Amniotic stem cell (primary cell): Measurements from ENCODE around the gene TAF3.
"Not testable (repeated sequence)": the region's sequence is repeated elsewhere in the genome, so short reads cannot be mapped to it uniquely, and the experiment has no call there.

Experiments
- DNase-seq: peaks from one replicate; lab custom pipeline; 2025; lab: John Stamatoyannopoulos, UW

TAF3 gene, protein sequence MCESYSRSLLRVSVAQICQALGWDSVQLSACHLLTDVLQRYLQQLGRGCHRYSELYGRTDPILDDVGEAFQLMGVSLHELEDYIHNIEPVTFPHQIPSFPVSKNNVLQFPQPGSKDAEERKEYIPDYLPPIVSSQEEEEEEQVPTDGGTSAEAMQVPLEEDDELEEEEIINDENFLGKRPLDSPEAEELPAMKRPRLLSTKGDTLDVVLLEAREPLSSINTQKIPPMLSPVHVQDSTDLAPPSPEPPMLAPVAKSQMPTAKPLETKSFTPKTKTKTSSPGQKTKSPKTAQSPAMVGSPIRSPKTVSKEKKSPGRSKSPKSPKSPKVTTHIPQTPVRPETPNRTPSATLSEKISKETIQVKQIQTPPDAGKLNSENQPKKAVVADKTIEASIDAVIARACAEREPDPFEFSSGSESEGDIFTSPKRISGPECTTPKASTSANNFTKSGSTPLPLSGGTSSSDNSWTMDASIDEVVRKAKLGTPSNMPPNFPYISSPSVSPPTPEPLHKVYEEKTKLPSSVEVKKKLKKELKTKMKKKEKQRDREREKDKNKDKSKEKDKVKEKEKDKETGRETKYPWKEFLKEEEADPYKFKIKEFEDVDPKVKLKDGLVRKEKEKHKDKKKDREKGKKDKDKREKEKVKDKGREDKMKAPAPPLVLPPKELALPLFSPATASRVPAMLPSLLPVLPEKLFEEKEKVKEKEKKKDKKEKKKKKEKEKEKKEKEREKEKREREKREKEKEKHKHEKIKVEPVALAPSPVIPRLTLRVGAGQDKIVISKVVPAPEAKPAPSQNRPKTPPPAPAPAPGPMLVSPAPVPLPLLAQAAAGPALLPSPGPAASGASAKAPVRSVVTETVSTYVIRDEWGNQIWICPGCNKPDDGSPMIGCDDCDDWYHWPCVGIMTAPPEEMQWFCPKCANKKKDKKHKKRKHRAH

DNA sequence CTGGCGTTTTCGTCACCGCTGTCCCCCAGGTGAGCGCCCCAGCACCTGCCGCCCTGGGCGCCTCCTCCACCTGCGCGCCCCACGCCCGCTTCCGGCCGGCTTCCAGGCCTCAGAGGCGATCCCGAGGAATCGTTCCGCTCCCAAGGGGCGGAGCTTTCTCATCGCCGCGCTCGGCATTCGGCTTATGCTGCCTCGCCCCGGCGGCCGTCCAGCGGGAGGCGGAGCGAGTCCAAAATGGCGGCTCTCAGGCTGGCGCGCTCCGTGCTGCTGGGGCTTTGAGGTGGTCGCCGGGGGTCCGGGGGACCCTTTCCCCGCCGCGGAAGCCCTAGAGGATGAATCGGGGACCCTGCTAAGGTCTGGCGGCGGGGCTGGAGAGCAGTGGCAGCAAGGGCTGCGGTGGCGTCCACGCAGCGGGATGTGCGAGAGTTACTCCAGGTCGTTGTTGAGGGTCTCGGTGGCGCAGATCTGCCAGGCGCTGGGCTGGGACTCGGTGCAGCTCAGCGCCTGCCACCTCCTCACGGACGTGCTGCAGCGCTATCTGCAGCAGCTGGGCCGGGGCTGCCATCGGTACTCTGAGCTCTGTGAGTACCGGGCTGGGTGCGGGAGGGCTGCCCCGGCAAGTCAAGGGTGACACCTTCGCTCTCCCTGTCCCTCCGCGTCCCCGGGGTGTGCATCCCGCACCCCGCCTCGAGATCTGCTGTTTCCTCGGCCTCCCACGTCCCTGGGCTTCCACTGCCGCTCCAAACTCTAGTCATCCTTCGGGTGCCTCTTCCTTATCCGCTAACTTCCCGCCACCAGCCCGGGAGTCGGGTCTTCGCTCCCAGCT is at the start of gene TAF3:
Gene TAF3, plus strand, starts transcription at position 211 of the 826 bp plus-strand sequence. Its CDS starts 205 bp downstream, at position 416.
- peak; percentile 84 for DNase-seq

DNA sequence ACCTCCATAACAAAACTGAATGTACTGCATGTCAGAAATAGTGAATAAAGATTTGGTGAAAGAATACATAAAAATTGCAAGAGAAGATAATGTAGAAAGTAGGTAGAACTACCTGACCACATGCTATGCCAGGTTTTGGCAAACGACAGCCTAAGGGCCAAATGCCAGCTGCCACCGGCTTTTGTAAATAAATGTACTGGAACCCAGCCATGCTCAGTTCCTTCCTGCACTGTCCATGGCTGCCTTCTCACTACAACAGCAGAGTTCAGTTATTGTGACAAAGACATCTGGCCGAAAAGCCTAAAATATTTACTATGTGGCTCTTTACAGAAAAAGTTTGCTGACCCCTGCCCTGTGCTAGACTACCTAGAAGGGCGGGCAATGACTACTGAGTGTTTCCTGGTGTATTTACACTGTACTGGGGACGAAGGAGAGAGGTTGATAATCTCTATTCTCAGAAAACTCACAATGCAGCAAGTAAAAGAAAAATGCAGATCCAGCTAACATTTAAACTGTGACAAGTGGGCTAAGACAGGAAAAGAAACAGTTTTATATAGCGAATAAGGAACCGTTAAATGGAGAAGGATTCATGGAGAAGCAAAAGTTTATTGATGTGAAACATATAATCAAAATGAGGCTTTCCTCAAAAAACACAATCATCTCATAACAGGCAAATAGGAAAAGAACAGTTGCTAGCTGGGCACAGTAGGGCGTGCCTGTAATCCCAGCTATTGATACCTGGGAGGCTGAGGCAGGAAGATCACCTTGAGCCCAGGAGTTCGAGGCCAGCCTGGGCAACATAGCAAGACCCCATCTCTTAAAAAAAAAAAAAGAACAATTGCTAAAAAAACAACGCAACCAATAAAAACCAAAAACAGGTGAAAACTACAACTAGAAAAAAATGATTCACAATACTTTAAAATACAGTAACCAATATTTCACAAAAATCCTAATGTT is 44.2 kb upstream of the TAF3 start:
- DNase-seq, result no peak

DNA sequence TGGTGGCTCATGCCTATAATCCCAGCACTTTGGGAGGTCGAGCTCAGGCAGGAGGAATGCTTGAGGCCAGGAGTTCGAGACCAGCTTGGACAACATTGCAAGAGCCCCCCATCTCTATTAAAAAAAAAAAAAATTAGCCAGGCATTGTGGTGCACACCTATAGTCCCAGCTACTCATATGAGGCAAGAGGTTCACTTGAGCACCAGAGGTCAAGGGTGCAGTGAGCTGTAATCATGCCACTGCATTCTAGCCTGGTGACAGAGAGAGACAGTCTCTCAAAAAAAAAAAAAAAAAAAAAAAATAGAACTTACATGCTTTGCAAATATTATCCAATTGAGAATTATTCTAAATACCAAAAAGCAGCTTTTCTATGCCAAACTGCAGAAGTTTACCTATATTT is 41.5 kb upstream of the TAF3 start:
- DNase-seq, result no peak

DNA sequence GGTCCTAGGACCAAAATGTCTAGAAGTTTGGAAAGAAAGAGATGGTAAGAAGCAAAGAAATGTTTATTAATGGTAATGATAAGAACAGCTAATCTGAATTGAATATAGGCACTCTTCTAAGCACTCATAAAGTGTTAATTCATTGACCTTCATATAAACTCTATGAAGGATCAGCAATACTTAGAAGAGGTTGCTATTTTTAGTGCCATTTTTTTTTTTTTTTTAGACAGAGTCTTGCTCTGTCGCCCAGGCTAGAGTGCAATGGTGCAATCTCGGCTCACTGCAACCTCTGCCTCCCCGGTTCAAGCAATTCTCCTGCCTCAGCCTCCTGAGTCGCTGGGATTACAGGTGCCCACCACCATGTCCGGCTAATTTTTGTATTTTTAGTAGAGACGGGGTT is 36.1 kb upstream of the TAF3 start:
- DNase-seq, result not testable (repeated sequence)

DNA sequence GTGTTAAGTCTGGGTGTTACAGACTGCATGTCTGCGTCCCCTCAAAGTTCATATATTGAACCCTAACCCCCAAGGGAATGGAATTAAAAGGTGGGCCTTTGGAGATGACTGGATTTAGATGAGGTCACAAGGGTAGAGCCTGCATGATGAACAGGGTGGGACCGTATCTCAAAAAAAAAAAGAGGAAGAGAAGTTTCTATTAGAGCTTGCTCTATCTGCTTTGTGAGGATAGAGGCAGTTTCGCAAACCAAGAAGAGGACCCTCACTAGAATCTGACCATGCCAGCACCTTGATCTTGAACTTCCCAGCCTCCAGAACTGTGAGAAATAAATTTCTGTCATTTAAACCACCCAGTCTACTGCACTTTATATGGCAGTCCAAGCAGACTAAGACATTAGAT is 31.9 kb upstream of the TAF3 start:
- DNase-seq, result no peak

DNA sequence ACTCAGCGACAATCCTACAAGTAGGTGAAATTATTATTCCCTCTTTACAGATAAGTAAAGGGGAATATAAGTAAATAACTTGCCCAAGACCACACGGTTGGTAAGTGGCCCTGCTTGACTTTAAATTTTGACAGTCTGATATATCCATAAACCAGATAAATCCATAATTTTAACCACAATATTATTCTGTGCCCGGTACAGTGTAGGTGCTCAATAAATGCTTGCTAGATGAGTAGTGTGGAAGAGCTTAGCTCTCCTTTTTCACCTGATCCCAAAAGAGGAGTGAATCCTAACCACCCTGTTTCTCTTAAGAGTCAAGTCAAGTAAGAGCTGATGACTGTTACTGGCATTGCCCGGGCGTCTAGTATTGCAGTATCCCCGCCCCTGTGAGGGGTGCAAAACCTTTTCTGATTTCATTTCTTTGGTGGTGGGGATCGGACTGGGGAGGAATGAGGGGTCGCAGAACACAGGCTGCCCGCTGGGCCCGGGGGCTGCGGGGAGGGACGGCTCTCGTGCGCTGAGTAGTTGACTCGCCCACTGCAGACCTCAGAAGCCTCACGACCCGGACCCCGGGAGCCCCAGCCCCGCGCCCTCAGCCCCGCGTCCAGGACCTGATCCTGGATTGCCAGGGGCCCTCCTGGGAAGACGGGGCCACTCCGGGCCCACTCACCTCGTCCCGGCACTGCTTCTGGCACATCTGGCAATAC is 31.0 kb upstream of the TAF3 start:
- no peak for DNase-seq

DNA sequence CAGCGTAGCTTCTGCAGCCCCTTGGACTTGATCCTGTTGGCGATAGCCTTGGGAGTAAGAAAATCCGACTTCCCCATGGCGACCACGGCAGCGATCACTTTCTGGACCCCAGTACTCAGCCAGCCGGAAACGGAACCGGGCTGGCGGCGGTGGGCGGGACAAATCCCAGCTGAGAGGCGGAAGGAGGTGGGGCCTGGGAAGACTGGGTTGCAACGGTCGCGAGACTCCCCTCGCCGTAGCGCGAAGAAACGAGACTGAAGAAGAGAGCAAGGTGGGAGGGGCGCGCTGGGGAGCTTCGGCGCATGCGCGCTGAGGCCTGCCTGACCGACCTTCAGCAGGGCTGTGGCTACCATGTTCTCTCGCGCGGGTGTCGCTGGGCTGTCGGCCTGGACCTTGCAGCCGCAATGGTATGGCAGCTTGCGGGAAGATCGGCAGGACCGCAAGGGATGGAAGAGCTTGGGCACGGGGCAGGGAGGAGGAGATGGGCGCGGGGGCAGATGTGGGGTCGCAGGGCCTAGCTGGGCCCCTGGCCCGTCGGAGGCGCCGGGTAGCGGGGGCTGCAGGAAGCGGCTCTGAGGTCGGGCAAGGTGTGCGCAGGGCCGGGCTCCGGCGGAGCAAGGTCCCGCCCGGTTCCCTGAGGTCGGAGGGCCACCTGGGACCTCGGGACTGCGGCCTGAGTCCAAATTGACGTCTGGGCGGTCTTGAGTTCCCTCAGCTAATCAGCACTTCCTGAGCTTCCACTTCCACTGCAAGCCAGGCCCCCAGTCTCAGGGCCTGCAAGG is 30.3 kb upstream of the TAF3 start, which contains the start of the genes ATP5F1C and KIN:
Gene ATP5F1C, plus strand, starts transcription at position 321 of the 782 bp plus-strand sequence. Its CDS starts 31 bp downstream, at position 352.
Gene KIN, minus strand, starts transcription at position 137 of the 782 bp plus-strand sequence. Its CDS starts 60 bp downstream, at position 77.
- DNase-seq, result peak; percentile 92

DNA sequence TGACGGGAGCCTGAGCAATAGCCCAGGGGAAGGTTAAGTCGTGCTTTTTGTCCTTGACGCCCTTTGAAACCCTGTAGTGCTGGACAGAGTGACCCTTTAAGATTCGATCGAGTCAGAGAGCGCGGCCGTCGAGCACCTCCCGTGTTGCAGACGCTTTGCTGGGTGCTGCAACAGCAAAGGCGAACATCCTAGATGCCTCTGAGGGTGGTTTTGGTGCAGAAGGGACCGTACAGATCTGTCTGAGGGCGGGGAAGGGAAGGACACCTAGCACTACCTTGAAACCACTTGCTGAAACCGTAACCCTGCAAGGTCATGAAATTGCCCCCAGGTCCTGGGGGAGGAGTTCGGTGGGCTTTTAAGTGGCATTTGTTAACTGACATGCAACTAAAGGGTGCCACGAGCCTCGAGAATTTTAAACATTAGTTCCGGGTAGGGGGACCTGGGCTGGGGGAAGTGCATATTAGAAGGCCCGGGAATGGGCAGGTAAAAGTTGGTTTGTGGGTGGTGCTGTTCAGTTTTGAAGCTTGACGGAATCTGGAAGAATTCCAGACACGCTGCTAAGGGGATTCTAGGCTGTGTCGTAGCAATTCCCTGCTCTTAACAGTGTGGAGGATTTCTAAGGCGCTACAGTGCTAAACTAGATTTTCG is 29.5 kb upstream of the TAF3 start:
- no peak for DNase-seq

DNA sequence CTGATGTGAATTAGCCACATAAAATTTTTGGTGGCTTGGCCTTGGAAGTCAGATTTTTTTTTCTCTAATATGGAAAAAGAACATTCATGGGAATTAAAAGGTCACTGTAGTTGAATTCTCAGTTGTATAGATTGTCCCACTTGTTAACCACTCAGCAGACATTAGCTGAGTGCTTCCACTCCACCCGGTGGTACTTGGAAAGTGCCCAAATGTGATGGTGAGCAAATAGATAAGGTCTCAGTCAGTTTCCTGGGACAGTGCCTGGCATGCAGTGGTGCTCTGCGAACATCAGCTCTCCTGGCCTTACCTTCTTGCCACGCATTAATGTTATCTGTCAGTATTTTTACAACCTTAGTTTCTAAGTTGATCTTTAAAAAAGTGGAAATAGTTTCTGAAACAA is 28.9 kb upstream of the TAF3 start:
- DNase-seq, result no peak

DNA sequence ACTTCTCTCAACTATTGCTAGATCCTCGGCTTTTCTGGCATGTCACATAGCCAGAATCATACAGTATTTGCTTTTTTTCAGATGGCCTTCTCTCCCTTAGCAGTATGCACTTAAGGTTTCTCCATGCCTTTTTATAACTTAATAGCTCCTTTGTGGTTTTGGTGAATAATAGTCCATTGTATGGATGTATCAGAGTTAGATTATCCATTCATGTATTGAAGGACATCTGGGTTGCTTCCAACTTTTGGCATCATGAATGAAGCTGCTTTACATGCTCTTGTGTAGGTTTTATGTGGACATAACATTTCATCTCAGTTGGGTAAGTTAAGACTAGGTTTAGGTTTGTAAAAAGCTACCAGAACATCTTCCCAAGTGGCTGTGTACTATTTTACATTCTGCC is 25.8 kb upstream of the TAF3 start:
- no peak for DNase-seq

DNA sequence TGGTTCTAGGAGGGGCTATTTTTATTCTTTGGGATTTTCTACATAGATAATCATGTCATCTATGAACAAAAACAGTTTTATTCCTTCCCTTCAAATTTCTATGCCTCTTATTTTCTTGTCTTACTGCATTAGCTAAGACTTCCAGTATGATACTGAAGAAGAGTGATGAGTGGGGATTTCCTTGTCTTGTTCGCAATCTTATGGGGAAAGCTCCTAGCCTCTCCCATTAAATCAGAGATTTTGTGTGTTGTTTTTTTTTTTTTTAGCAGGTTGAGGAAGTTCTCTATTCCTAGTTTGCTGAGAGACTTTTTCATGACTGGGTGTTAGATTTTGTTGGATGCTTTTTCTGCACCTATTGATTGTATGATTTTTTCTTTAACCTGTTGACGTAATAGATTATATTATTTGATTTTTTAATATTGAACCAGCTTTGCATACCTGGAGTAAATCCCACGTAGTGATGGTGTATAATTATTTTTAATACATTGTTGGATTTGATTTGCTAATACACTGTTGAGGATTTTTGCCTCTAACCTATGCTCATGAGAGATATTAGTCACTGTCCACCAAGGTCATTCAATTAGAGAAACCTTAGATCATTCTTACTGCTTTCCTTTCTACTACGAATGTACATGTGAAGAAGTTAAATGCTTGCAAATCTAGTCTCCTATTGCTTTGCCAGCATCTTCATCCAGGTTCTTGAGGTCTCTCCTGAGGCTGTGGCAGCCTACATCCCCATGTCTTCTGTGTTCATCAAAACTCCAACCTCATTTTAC is 23.9 kb upstream of the TAF3 start:
- DNase-seq, result no peak

DNA sequence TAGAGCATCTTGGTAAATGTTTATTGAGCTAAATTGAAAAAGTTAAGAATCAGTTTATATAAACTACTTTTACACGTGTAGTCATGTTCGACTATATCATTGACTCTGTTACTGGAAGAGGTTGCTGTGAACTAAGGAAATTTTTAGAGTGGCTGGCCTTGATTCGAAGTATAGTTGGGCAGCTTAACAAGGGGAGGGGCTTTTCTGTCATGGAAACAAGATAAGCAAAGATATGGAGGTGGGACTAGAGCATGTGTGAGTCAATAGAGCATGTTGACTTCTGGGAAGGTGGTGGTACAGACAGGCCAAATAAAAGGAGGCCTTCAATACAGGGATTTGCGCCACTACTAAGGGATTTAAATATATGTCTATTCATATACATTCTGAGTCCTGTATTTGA is 22.7 kb upstream of the TAF3 start:
- no peak for DNase-seq

DNA sequence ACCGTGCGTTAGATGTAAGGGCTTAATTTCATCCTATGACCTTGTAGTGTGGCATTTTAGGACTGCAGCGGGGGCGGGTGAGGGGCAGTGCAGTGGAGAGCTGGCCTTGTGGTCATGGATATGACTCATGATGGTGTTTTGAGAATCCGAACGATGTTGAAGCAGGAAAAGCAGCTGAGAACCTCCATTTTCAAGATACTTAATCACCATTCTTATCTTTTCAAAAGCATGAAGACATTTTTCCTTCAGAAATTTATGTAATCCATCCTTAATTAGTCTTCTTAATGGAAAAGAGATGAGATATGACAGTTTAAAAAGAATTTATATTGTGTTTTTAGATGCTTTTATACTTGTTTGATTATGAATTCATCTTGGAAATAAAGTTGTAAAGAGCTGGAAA is 20.7 kb upstream of the TAF3 start:
- DNase-seq, result peak; percentile 86

DNA sequence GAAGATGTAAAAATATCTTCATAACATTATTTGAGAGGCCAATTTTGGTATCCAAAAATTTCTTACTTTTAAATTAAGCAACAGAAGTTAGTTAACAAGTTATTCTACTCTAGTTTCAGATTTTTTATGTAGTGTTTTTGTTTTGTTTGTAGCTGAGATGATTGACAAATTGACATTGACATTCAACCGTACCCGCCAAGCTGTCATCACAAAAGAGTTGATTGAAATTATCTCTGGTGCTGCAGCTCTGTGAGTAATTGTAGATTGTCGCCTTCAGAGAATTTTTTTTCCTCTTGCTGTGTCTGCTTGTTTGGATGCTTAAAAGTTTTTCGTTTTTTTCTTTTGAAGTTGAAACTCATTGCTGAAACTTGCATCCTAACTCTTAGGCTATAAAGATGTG is 15.7 kb upstream of the TAF3 start:
- no peak for DNase-seq

DNA sequence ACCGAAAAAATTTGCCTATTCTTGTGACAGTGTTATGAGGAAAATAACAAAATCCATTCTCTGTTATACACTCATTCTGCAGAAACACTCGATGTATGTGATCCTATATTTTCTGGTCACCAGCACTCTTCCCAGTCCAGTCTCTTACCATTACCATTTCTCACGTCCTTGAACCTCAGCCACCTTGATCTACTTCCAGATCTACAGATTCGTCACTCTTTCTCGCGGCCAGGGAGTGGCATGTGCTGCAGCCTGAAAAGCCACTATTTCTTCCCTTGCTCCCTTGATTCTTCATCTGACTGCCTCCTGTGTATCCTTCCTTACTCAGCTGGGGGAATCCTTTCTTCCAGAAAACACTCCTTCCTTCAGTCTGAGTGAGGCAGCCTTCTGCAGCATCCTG is 14.1 kb upstream of the TAF3 start:
- no peak for DNase-seq

DNA sequence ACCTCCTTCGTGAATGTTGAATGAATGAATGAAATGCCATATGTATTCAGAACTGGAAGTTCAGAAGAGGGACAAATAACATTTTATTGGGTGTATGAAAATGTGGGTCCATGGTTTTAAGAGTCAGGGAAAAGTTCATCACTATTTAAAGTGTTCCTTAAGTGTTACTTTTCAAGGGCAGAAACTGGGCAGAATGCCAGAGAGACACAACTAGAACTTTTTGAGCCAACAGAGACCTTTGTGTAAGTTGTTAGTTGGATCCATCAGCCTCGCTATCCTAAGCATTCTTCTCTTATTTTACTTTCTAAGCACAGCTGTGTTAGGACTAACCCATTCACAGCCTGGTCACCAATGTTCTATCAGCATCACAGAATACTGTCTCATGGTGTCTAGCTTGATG is 13.6 kb upstream of the TAF3 start:
- no peak for DNase-seq

DNA sequence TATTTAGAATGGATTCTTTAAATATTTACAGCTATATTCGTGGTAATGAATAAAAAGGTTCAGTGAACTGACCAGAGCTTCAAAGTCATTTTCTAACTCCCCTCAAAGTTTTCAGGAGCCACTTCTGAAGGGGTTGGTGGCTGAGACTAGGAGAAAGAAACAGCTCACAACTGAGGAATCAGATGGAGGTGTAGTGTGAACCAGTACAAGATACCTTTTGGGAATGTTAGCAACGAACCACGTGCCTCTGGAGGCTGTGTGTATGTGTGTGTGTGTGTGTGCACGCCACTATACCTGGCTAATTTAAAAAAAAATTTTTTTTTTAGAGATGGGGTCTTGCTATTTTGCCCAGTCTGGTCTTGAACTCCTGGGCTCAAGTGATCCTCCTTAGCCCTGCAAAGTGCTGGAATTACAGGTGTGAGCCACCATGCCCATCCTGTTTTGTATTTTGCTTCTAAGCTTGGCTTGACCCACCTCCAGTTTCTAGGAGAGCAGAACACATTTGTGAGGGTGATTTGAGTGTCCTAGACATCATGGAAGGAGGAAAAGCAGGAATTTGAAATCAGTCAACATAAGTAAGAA is 9.5 kb upstream of the TAF3 start:
- no peak for DNase-seq

DNA sequence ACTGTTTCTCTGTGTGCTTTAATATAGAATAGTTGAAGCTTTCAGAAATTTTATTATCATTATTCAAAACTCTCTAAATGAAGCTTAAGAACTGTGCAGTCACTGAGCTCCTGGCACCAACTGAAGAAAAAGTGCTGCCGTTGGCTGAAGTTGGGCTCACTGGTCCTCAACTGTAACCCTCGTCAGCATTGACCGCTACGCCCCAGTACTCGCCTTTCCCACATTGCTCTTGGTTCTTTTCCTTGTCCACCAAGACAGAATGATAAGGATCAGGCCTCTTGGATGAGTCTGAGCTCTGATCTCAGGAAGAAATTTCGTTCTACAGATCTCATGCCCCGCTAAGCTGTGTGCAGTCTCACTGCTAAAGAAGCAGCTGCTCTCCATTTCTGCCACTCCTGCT is 7.9 kb upstream of the TAF3 start:
- DNase-seq, result no peak
